Liver (tissue), 3 donors: Measurements from ENCODE around the gene PTAR1.

Experiments used
- GABPA ChIP-seq, 2 donors: IDR thresholded peaks in 1 of 2; conservative IDR thresholded peaks in 1 of 2; 2 replicates each; pipeline ENCODE4 v1.6.1; 2016; ENCODE audit warnings: antibody characterized with exemption in 2 of 2, mild to moderate bottlenecking in 1 of 2, moderate library complexity in 1 of 2
- TF ChIP-seq, protein P1 (sequence below): IDR thresholded peaks from 2 replicates; pipeline ENCODE4 v1.6.1; 2016; ENCODE audit warnings: antibody characterized with exemption
- TF ChIP-seq, protein P2 (sequence below): fragments of 150-350 bp; IDR thresholded peaks from 2 replicates; pipeline ENCODE4 v1.5.1; 2017; ENCODE audit warnings: improper control_type of control experiment, low read depth, low read length; ENCODE audit not compliant: missing input control
- donor health status: healthy.
- donor health status: healthy.

DNA sequence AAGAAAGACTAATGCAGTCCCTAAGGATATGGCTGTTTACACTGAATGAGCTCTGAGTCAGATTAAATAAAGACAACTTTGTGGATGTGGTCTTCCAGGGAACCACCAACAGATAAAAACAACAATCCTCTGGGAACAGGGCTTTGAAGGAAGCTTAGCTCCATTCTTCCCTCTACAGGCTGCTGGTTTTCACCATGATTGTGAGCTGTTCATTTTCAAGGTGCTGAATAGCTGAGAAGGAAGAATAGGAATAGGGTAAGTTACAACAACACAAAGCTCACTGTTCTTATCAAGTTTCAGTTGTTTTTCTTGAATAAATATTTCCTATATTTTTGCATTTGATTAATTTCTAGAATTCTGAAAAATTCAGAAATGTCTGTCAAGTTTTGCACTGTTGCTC is 25.9 kb upstream of the PTAR1 start:
- TF ChIP-seq GABPA (IDR thresholded peaks at IDR 0.05 in 1 of 2, conservative IDR thresholded peaks at IDR 0.05 in 1 of 2), result no peak
- TF ChIP-seq, protein P1, sequence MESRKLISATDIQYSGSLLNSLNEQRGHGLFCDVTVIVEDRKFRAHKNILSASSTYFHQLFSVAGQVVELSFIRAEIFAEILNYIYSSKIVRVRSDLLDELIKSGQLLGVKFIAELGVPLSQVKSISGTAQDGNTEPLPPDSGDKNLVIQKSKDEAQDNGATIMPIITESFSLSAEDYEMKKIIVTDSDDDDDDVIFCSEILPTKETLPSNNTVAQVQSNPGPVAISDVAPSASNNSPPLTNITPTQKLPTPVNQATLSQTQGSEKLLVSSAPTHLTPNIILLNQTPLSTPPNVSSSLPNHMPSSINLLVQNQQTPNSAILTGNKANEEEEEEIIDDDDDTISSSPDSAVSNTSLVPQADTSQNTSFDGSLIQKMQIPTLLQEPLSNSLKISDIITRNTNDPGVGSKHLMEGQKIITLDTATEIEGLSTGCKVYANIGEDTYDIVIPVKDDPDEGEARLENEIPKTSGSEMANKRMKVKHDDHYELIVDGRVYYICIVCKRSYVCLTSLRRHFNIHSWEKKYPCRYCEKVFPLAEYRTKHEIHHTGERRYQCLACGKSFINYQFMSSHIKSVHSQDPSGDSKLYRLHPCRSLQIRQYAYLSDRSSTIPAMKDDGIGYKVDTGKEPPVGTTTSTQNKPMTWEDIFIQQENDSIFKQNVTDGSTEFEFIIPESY, result no peak
- TF ChIP-seq, protein P2, sequence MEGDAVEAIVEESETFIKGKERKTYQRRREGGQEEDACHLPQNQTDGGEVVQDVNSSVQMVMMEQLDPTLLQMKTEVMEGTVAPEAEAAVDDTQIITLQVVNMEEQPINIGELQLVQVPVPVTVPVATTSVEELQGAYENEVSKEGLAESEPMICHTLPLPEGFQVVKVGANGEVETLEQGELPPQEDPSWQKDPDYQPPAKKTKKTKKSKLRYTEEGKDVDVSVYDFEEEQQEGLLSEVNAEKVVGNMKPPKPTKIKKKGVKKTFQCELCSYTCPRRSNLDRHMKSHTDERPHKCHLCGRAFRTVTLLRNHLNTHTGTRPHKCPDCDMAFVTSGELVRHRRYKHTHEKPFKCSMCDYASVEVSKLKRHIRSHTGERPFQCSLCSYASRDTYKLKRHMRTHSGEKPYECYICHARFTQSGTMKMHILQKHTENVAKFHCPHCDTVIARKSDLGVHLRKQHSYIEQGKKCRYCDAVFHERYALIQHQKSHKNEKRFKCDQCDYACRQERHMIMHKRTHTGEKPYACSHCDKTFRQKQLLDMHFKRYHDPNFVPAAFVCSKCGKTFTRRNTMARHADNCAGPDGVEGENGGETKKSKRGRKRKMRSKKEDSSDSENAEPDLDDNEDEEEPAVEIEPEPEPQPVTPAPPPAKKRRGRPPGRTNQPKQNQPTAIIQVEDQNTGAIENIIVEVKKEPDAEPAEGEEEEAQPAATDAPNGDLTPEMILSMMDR, result no peak
